Endodermal cell (in vitro differentiated cells): ENCODE measurements around the gene HBQ1. TPM values are rescaled to one million over a fixed set of nuclear protein-coding genes. Genes with fewer than 3 reads are reported as not detected.
A peak's percentile ranks its signal among the peaks of the same experiment; 100 is the strongest.
"Not testable (repeated sequence)": the region's sequence is repeated elsewhere in the genome, so short reads cannot be mapped to it uniquely, and the experiment has no call there.

ENCODE experiments used
- DNase-seq: peaks from one replicate; pipeline ENCODE4 v3.0.0-alpha.2; 2017
- H3K27ac ChIP-seq: 2 replicates; pipeline ENCODE4 v1.5.1; 2013; ENCODE audit warnings: mild to moderate bottlenecking, low read depth, low read length, moderate library complexity
- H3K27me3 ChIP-seq: 2 replicates; pipeline ENCODE4 v1.6.1; 2013; ENCODE audit warnings: mild to moderate bottlenecking, low read length, moderate library complexity; ENCODE audit not compliant: insufficient read depth, control insufficient read depth, poor library complexity, severe bottlenecking
- H3K36me3 ChIP-seq: 2 replicates; pipeline ENCODE4 v1.7.0; 2013; ENCODE audit warnings: mild to moderate bottlenecking, low read length, moderate library complexity; ENCODE audit not compliant: control insufficient read depth, insufficient read depth
- H3K4me1 ChIP-seq: one replicate; pipeline ENCODE4 v1.7.0; 2013; ENCODE audit warnings: low read length; ENCODE audit not compliant: control insufficient read depth, insufficient read depth
- H3K4me3 ChIP-seq: 2 replicates; pipeline ENCODE4 v1.5.1; 2013; ENCODE audit warnings: mild to moderate bottlenecking, low read length, moderate library complexity
- H3K9ac ChIP-seq: 2 replicates; pipeline ENCODE4 v1.6.1; 2013; ENCODE audit warnings: mild to moderate bottlenecking, low read length, moderate library complexity; ENCODE audit not compliant: poor library complexity, severe bottlenecking; ENCODE audit errors: extremely low read depth
- H3K9me3 ChIP-seq: 2 replicates; pipeline ENCODE4 v1.6.1; 2013; ENCODE audit warnings: mild to moderate bottlenecking, low read length, moderate library complexity; ENCODE audit not compliant: control insufficient read depth
- H3K27ac Mint-ChIP-seq: 2 replicates; pipeline ENCODE4 v1.8.0; 2020; ENCODE audit warnings: mixed read lengths
- H3K27me3 Mint-ChIP-seq: 2 replicates; pipeline ENCODE4 v1.8.0; 2021; ENCODE audit warnings: mild to moderate bottlenecking, mixed read lengths; ENCODE audit not compliant: insufficient read depth
- H3K36me3 Mint-ChIP-seq: 2 replicates; pipeline ENCODE4 v1.8.0; 2020; ENCODE audit warnings: low read depth, mixed read lengths
- H3K4me1 Mint-ChIP-seq: 2 replicates; pipeline ENCODE4 v1.8.0; 2020; ENCODE audit warnings: mixed read lengths
- H3K4me3 Mint-ChIP-seq: 2 replicates; pipeline ENCODE4 v1.8.0; 2020; ENCODE audit warnings: mild to moderate bottlenecking, moderate library complexity, mixed read lengths
- H3K9me3 Mint-ChIP-seq: 2 replicates; pipeline ENCODE4 v1.8.0; 2020; ENCODE audit warnings: mild to moderate bottlenecking, mixed read lengths
- WGBS, 2 experiments: methylation state at CpG; one replicate each; pipeline versions ENCODE4 v1.1.5 to v1.1.7; 2013; ENCODE audit warnings: missing lambda C conversion rate in 2 of 2, mixed read lengths in 1 of 2; ENCODE audit not compliant: insufficient coverage in 1 of 2, insufficient read length in 1 of 2; 5-methylcytosine and 5-hydroxymethylcytosine counted together
- total RNA-seq, 2 donors: library from RNA; stranded (reverse); fragmentation: NEBNext Ultra II Directional in 1 of 2; extraction: Animal tissue kit (Norgen Biotek cat#: 25700) in 1 of 2; gene quantifications; 2 replicates in 1 of 2; 3 replicates in 1 of 2; pipeline ENCODE4 v1.2.1, GENCODE V29; 2021
- TF ChIP-seq, protein P1 (sequence below): fragments of 200-600 bp; sonication (generic); conservative IDR thresholded peaks from 2 replicates; pipeline ENCODE4 v1.5.0; 2021; ENCODE audit warnings: antibody characterized with exemption, mild to moderate bottlenecking

The HBQ1 gene
- total RNA-seq, 2 donors from 2014 or later, result 1.2 to 1.3 TPM

GRCh38 chr16:169014-169413, 11.2 kb upstream of the HBQ1 start:
- H3K36me3 ChIP-seq, result no peaks in the 10 kb centered on the region
- Mint-ChIP-seq H3K4me3 (no peak overlapping the region), H3K27me3 (peaks cover 78% of the 10 kb centered on the region), H3K36me3 (no peaks in the 10 kb centered on the region), H3K4me1 (peaks cover 5% of the 10 kb centered on the region), H3K27ac (no peak overlapping the region), H3K9me3 (no peaks in the 10 kb centered on the region)
- no peak overlapping the region for H3K4me3 ChIP-seq
- TF ChIP-seq, protein P1, sequence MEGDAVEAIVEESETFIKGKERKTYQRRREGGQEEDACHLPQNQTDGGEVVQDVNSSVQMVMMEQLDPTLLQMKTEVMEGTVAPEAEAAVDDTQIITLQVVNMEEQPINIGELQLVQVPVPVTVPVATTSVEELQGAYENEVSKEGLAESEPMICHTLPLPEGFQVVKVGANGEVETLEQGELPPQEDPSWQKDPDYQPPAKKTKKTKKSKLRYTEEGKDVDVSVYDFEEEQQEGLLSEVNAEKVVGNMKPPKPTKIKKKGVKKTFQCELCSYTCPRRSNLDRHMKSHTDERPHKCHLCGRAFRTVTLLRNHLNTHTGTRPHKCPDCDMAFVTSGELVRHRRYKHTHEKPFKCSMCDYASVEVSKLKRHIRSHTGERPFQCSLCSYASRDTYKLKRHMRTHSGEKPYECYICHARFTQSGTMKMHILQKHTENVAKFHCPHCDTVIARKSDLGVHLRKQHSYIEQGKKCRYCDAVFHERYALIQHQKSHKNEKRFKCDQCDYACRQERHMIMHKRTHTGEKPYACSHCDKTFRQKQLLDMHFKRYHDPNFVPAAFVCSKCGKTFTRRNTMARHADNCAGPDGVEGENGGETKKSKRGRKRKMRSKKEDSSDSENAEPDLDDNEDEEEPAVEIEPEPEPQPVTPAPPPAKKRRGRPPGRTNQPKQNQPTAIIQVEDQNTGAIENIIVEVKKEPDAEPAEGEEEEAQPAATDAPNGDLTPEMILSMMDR, result no peak
- no peaks in the 10 kb centered on the region for H3K9me3 ChIP-seq
- no peak overlapping the region for H3K27ac ChIP-seq
- no peak overlapping the region for H3K9ac ChIP-seq
- WGBS, 2 experiments, result 59 to 75% methylated on average over 1 to 3 of the region's 3 CpGs
- H3K4me1 ChIP-seq, result no peaks in the 10 kb centered on the region
- DNase-seq, result no peak
- H3K27me3 ChIP-seq, result peaks cover 82% of the 10 kb centered on the region

DNA sequence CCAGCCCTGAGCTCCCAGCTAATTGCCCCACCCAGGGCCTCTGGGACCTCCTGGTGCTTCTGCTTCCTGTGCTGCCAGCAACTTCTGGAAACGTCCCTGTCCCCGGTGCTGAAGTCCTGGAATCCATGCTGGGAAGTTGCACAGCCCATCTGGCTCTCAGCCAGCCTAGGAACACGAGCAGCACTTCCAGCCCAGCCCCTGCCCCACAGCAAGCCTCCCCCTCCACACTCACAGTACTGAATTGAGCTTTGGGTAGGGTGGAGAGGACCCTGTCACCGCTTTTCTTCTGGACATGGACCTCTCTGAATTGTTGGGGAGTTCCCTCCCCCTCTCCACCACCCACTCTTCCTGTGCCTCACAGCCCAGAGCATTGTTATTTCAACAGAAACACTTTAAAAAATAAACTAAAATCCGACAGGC, 10.2 kb upstream of the HBQ1 start:
- H3K27me3 ChIP-seq, result peaks cover 90% of the 10 kb centered on the region
- peaks cover 12% of the 10 kb centered on the region for H3K4me1 Mint-ChIP-seq
- whole genome bisulfite sequencing, 2 experiments, result 2 to 5% methylated on average over 3 to 5 of the region's 5 CpGs
- H3K36me3 ChIP-seq, H3K4me3 Mint-ChIP-seq, H3K9me3 ChIP-seq, H3K27ac Mint-ChIP-seq, H3K9ac ChIP-seq, H3K4me1 ChIP-seq, H3K4me3 ChIP-seq, H3K9me3 Mint-ChIP-seq, H3K36me3 Mint-ChIP-seq, H3K27ac ChIP-seq: not testable (repeated sequence)
- peak; percentile 84 for DNase-seq
- H3K27me3 Mint-ChIP-seq, result peaks cover 85% of the 10 kb centered on the region

- TF ChIP-seq, protein P1, result no peak
- H3K4me1 Mint-ChIP-seq, result peaks cover 18% of the 10 kb centered on the region
- no peak overlapping the region for H3K27ac Mint-ChIP-seq
- H3K9me3 Mint-ChIP-seq, result no peaks in the 10 kb centered on the region
- Histone ChIP-seq H3K9me3 (no peaks in the 10 kb centered on the region), H3K9ac (no peak overlapping the region), H3K4me3 (no peak overlapping the region), H3K4me1 (no peaks in the 10 kb centered on the region), H3K27me3 (peaks cover 90% of the 10 kb centered on the region), H3K27ac (no peak overlapping the region), H3K36me3 (no peaks in the 10 kb centered on the region)
- H3K27me3 Mint-ChIP-seq, result peaks cover 85% of the 10 kb centered on the region
- no peak for DNase-seq
- WGBS, 2 experiments, result 88% methylated on average over 1 of the region's 1 CpG; no CpG with 5 or more reads in 1 of the 2 experiments
- no peak overlapping the region for H3K4me3 Mint-ChIP-seq
- no peaks in the 10 kb centered on the region for H3K36me3 Mint-ChIP-seq
Observed at GRCh38 chr16:170788-171187, 9.5 kb upstream of the HBQ1 start.

- not testable (repeated sequence) for H3K4me3 Mint-ChIP-seq, H3K4me3 ChIP-seq
Observed at GRCh38 chr16:172374-172941, 7.8 kb upstream of the HBQ1 start, which contains the start of gene HBA2. HBA2 (plus strand) TSS chr16:172876; CDS start chr16:172913, 37 bp downstream.

GRCh38 chr16:173211-173854, 6.9 kb upstream of the HBQ1 start:
- H3K9me3 Mint-ChIP-seq, H3K36me3 Mint-ChIP-seq, H3K27ac Mint-ChIP-seq, H3K36me3 ChIP-seq, DNase-seq, H3K4me3 ChIP-seq, H3K4me1 ChIP-seq, H3K9ac ChIP-seq, H3K9me3 ChIP-seq, H3K27ac ChIP-seq, H3K4me3 Mint-ChIP-seq: not testable (repeated sequence)
- peaks cover 83% of the 10 kb centered on the region for H3K27me3 ChIP-seq
- H3K4me1 Mint-ChIP-seq, result peaks cover 16% of the 10 kb centered on the region
- WGBS, 2 experiments, result 16 to 20% methylated on average over 1 to 29 of the region's 44 CpGs
- H3K27me3 Mint-ChIP-seq, result peaks cover 77% of the 10 kb centered on the region

More at GRCh38 chr16:172374-172941, 7.8 kb upstream of the HBQ1 start, which contains the start of gene HBA2:
- H3K27ac Mint-ChIP-seq, H3K9me3 Mint-ChIP-seq, H3K9me3 ChIP-seq, H3K27ac ChIP-seq, H3K9ac ChIP-seq, DNase-seq, H3K4me1 ChIP-seq, H3K36me3 Mint-ChIP-seq, H3K36me3 ChIP-seq: not testable (repeated sequence)
- no CpG with 5 or more reads among the region's 74 CpGs for WGBS, 2 experiments
- Mint-ChIP-seq H3K4me1 (peaks cover 16% of the 10 kb centered on the region), H3K27me3 (peaks cover 77% of the 10 kb centered on the region)
- peaks cover 83% of the 10 kb centered on the region for H3K27me3 ChIP-seq
